Large intestine (tissue), 3 donors: ENCODE data around the gene REN. TPM values are rescaled to one million over a fixed set of nuclear protein-coding genes. Genes with fewer than 3 reads are reported as not detected.

Source experiments
- DNase-seq, 2 donors: peaks; one replicate each; pipeline versions ENCODE4 v3.0.0 to v3.0.0-alpha.2; 2013
- H3K27ac ChIP-seq: one replicate; pipeline ENCODE4 v1.5.1; 2013; ENCODE audit warnings: low read length
- H3K27me3 ChIP-seq: 2 replicates; pipeline ENCODE4 v1.6.1; 2013; ENCODE audit warnings: low read length; ENCODE audit not compliant: control insufficient read depth, insufficient read depth
- H3K36me3 ChIP-seq: 2 replicates; pipeline ENCODE4 v1.6.1; 2013; ENCODE audit warnings: low read length; ENCODE audit not compliant: control insufficient read depth, insufficient read depth
- H3K4me1 ChIP-seq: one replicate; pipeline ENCODE4 v1.6.1; 2013; ENCODE audit warnings: low read length; ENCODE audit not compliant: control insufficient read depth, insufficient read depth
- H3K4me3 ChIP-seq: one replicate; pipeline ENCODE4 v1.5.1; 2013; ENCODE audit warnings: low read length
- H3K9me3 ChIP-seq: one replicate; pipeline ENCODE4 v1.6.1; 2013; ENCODE audit warnings: mild to moderate bottlenecking, low read depth, low read length, moderate library complexity; ENCODE audit not compliant: control insufficient read depth
- WGBS: methylation state at CpG from one replicate; pipeline ENCODE4 v1.1.5; 2013; ENCODE audit warnings: low lambda C conversion rate; ENCODE audit not compliant: insufficient coverage; 5-methylcytosine and 5-hydroxymethylcytosine counted together
- polyA plus RNA-seq: library from polyadenylated mRNA; unstranded; fragments of 120-200 nt; gene quantifications from one replicate; pipeline ENCODE4 v1.2.1, GENCODE V29; 2013

REN gene
- polyA plus RNA-seq, 1 donor = 4.2 TPM

- no peak overlapping the region for H3K27ac ChIP-seq
- no peaks in the 10 kb centered on the region for H3K9me3 ChIP-seq
- no peaks in the 10 kb centered on the region for H3K27me3 ChIP-seq
- H3K4me1 ChIP-seq = peaks cover 8% of the 10 kb centered on the region
- no peak overlapping the region for H3K4me3 ChIP-seq
- WGBS = 68% methylated on average over 3 of the region's 3 CpGs
- DNase-seq = no peak
- no peaks in the 10 kb centered on the region for H3K36me3 ChIP-seq
Observed at GRCh38 chr1:204174958-204175357, 8.8 kb upstream of the REN start.

GRCh38 chr1:204172404-204173029 lies 6.4 kb upstream of the REN start:
- no peak overlapping the region for H3K4me3 ChIP-seq
- H3K36me3 ChIP-seq = no peaks in the 10 kb centered on the region
- no CpG with 5 or more reads among the region's 2 CpGs for WGBS
- DNase-seq = no peak
- peaks cover 5% of the 10 kb centered on the region for H3K4me1 ChIP-seq
- H3K9me3 ChIP-seq = no peaks in the 10 kb centered on the region
- H3K27me3 ChIP-seq = no peaks in the 10 kb centered on the region
- H3K27ac ChIP-seq = no peak overlapping the region

GRCh38 chr1:204171751-204172178 lies 5.6 kb upstream of the REN start:
- H3K36me3 ChIP-seq = no peaks in the 10 kb centered on the region
- H3K9me3 ChIP-seq = no peaks in the 10 kb centered on the region
- no CpG with 5 or more reads among the region's 4 CpGs for WGBS
- H3K27me3 ChIP-seq = no peaks in the 10 kb centered on the region
- H3K4me1 ChIP-seq = no peaks in the 10 kb centered on the region
- DNase-seq = no peak
- no peak overlapping the region for H3K27ac ChIP-seq
- H3K4me3 ChIP-seq = no peak overlapping the region

GRCh38 chr1:204170494-204171155 lies 4.5 kb upstream of the REN start:
- no peak overlapping the region for H3K4me3 ChIP-seq
- H3K27ac ChIP-seq = no peak overlapping the region
- no peaks in the 10 kb centered on the region for H3K36me3 ChIP-seq
- no peaks in the 10 kb centered on the region for H3K4me1 ChIP-seq
- no peak for DNase-seq
- H3K27me3 ChIP-seq = no peaks in the 10 kb centered on the region
- H3K9me3 ChIP-seq = no peaks in the 10 kb centered on the region
- 86% methylated on average over 1 of the region's 3 CpGs for WGBS

GRCh38 chr1:204169858-204170257 lies 3.7 kb upstream of the REN start:
- Histone ChIP-seq H3K27me3 (no peaks in the 10 kb centered on the region), H3K36me3 (no peaks in the 10 kb centered on the region), H3K4me3 (no peak overlapping the region), H3K9me3 (no peaks in the 10 kb centered on the region), H3K4me1 (no peaks in the 10 kb centered on the region), H3K27ac (no peak overlapping the region)
- WGBS = no CpG with 5 or more reads among the region's 4 CpGs
- no peak for DNase-seq

GRCh38 chr1:204167730-204168129 lies 1.6 kb upstream of the REN start:
- H3K4me3 ChIP-seq = no peak overlapping the region
- no peak for DNase-seq
- no peaks in the 10 kb centered on the region for H3K27me3 ChIP-seq
- no peaks in the 10 kb centered on the region for H3K4me1 ChIP-seq
- no peaks in the 10 kb centered on the region for H3K9me3 ChIP-seq
- no peak overlapping the region for H3K27ac ChIP-seq
- 100% methylated on average over 1 of the region's 5 CpGs for WGBS
- no peaks in the 10 kb centered on the region for H3K36me3 ChIP-seq

GRCh38 chr1:204162494-204163074 lies 3.6 kb downstream of the REN start:
- H3K27ac ChIP-seq = no peak overlapping the region
- H3K27me3 ChIP-seq = no peaks in the 10 kb centered on the region
- WGBS = no CpG with 5 or more reads among the region's 7 CpGs
- DNase-seq = peak; percentile 69 to 71
- H3K4me1 ChIP-seq = no peaks in the 10 kb centered on the region
- H3K9me3 ChIP-seq = no peaks in the 10 kb centered on the region
- H3K36me3 ChIP-seq = no peaks in the 10 kb centered on the region
- H3K4me3 ChIP-seq = no peak overlapping the region

GRCh38 chr1:204161609-204162493 lies 4.3 kb downstream of the REN start:
- H3K4me3 ChIP-seq = no peak overlapping the region
- no peak for DNase-seq
- no peak overlapping the region for H3K27ac ChIP-seq
- no peaks in the 10 kb centered on the region for H3K4me1 ChIP-seq
- no peaks in the 10 kb centered on the region for H3K36me3 ChIP-seq
- WGBS = no CpG with 5 or more reads among the region's 14 CpGs
- H3K9me3 ChIP-seq = no peaks in the 10 kb centered on the region
- no peaks in the 10 kb centered on the region for H3K27me3 ChIP-seq

GRCh38 chr1:204157962-204158361 lies 8.2 kb downstream of the REN start:
- Histone ChIP-seq H3K4me1 (peaks cover 2% of the 10 kb centered on the region), H3K4me3 (no peak overlapping the region), H3K27ac (no peak overlapping the region), H3K36me3 (no peaks in the 10 kb centered on the region), H3K27me3 (no peaks in the 10 kb centered on the region), H3K9me3 (no peaks in the 10 kb centered on the region)
- DNase-seq = no peak
- 66% methylated on average over 3 of the region's 6 CpGs for WGBS

GRCh38 chr1:204155881-204156280 lies 10.3 kb downstream of the REN start:
- H3K9me3 ChIP-seq = no peaks in the 10 kb centered on the region
- no peak for DNase-seq
- H3K4me3 ChIP-seq = no peak overlapping the region
- H3K4me1 ChIP-seq = peaks cover 15% of the 10 kb centered on the region
- no peaks in the 10 kb centered on the region for H3K36me3 ChIP-seq
- no peak overlapping the region for H3K27ac ChIP-seq
- WGBS = no CpG with 5 or more reads among the region's 10 CpGs
- H3K27me3 ChIP-seq = no peaks in the 10 kb centered on the region
